HL-60 (cell line): Measurements from ENCODE around the gene DNM3.

Source experiments
- DNase-seq, 2 experiments: peaks; one replicate each; pipeline ENCODE4 v3.0.0-alpha.2; 2010 to 2020; ENCODE audit warnings: low read depth in 1 of 2, low spot score in 1 of 2
- H3K27ac ChIP-seq: fragments of 250-450 bp; sonication (Bioruptor Pico); replicated peaks from 2 replicates; pipeline ENCODE4 v1.5.1; 2020; ENCODE audit warnings: mild to moderate bottlenecking, moderate library complexity
- H3K27me3 ChIP-seq: fragments of 250-450 bp; sonication (Bioruptor Pico); 2 replicates; pipeline ENCODE4 v1.5.1; 2021; ENCODE audit warnings: mild to moderate bottlenecking, moderate library complexity; ENCODE audit not compliant: insufficient read depth, poor library complexity, severe bottlenecking
- H3K4me3 ChIP-seq: replicated peaks from 2 replicates; pipeline ENCODE4 v1.5.1; 2011; ENCODE audit warnings: mild to moderate bottlenecking, control low read depth, low read length; ENCODE audit not compliant: insufficient read depth
- CTCF ChIP-seq: IDR thresholded peaks from one replicate; pipeline ENCODE4 v1.5.1; 2011; ENCODE audit warnings: low read length, control low read depth, inconsistent platforms; ENCODE audit not compliant: insufficient read depth
- GABPA ChIP-seq: IDR thresholded peaks from 2 replicates; pipeline ENCODE4 v1.6.1; 2012; ENCODE audit warnings: low read depth
- POLR2AphosphoS5 ChIP-seq: IDR thresholded peaks from 2 replicates; pipeline ENCODE4 v1.6.1; 2012; ENCODE audit warnings: low read depth
- REST ChIP-seq: IDR thresholded peaks from 2 replicates; pipeline ENCODE4 v1.6.1; 2012; ENCODE audit warnings: low read depth; ENCODE audit not compliant: insufficient replicate concordance
- SPI1 ChIP-seq: IDR thresholded peaks from 2 replicates; pipeline ENCODE4 v1.6.1; 2012; ENCODE audit warnings: low read depth, mild to moderate bottlenecking, borderline replicate concordance

Gene DNM3

GRCh38 chr1:171805395-171806115 is 35.7 kb upstream of the DNM3 start:
- H3K27ac ChIP-seq, result no peak overlapping the region
- H3K4me3 ChIP-seq, result no peak overlapping the region
- no peaks in the 10 kb centered on the region for H3K27me3 ChIP-seq
- DNase-seq, result no peak
- no peak for TF ChIP-seq CTCF
- TF ChIP-seq SPI1, result no peak
- TF ChIP-seq GABPA, result no peak
- TF ChIP-seq REST, result no peak
- TF ChIP-seq POLR2AphosphoS5, result no peak

- Histone ChIP-seq H3K27me3 (no peaks in the 10 kb centered on the region), H3K4me3 (no peak overlapping the region), H3K27ac (no peak overlapping the region)
- DNase-seq, result no peak
- TF ChIP-seq POLR2AphosphoS5 (no peak), GABPA (no peak), REST (no peak), CTCF (no peak), SPI1 (no peak)
These were observed 33.7 kb upstream of the DNM3 start for GRCh38 chr1:171807556-171807955.

GRCh38 chr1:171809834-171810233 is 31.5 kb upstream of the DNM3 start:
- no peak for DNase-seq

More at GRCh38 chr1:171809834-171810233, 31.5 kb upstream of the DNM3 start:
- Histone ChIP-seq H3K4me3 (no peak overlapping the region), H3K27me3 (no peaks in the 10 kb centered on the region), H3K27ac (no peak overlapping the region)
- TF ChIP-seq REST (no peak), GABPA (no peak), POLR2AphosphoS5 (no peak)
